H1 (cell line): ENCODE measurements around the gene MEF2D. TPM values are rescaled to one million over a fixed set of nuclear protein-coding genes. Genes with fewer than 3 reads are reported as not detected.

Source experiments
- CTCF ChIA-PET: fragments of 300-600 bp; sonication (Branson Sonifier 250); formaldehyde crosslinking; loops from one replicate; lab custom pipeline; 2021; ENCODE audit not compliant: partially characterized antibody; lab: Charles Lee
- POLR2A ChIA-PET: fragments of 300-600 bp; sonication (Branson Sonifier 250); formaldehyde crosslinking; loops from one replicate; lab custom pipeline; 2021; ENCODE audit warnings: inconsistent platforms; ENCODE audit not compliant: partially characterized antibody; lab: Charles Lee
- DNase-seq, 2 experiments: peaks; one replicate each; pipeline versions ENCODE4 v3.0.0 to v3.0.0-alpha.2; 2010 to 2022; ENCODE audit warnings: low spot score in 2 of 2, low read depth in 1 of 2, mixed read lengths in 1 of 2
- FAIRE-seq: peaks from 2 replicates; lab custom pipeline; 2011; peaks lifted over from hg19 to GRCh38; lab: Jason Lieb, UNC
- H2AFZ ChIP-seq: 2 replicates; pipeline ENCODE4 v1.8.1; 2012; ENCODE audit warnings: low read length, inconsistent platforms
- H2AK5ac ChIP-seq: 2 replicates; pipeline ENCODE4 v1.6.1; 2013; ENCODE audit warnings: low read depth, low read length
- H2BK120ac ChIP-seq: replicated peaks from 2 replicates; pipeline ENCODE3; 2013; ENCODE audit warnings: low read depth, low read length, inconsistent platforms
- H2BK12ac ChIP-seq: 2 replicates; pipeline ENCODE4 v1.6.1; 2013; ENCODE audit warnings: low read depth, low read length
- H2BK15ac ChIP-seq: 2 replicates; pipeline ENCODE4 v1.6.1; 2013; ENCODE audit warnings: low read length
- H2BK20ac ChIP-seq: 2 replicates; pipeline ENCODE4 v1.6.1; 2013; ENCODE audit warnings: low read length
- H2BK5ac ChIP-seq: 2 replicates; pipeline ENCODE4 v1.6.1; 2013; ENCODE audit warnings: low read depth, low read length
- H3K14ac ChIP-seq: 2 replicates; pipeline ENCODE4 v1.6.1; 2013; ENCODE audit warnings: inconsistent platforms; ENCODE audit not compliant: insufficient read length
- H3K18ac ChIP-seq: 2 replicates; pipeline ENCODE4 v1.6.1; 2013; ENCODE audit warnings: low read length; ENCODE audit errors: extremely low read depth
- H3K23ac ChIP-seq: 2 replicates; pipeline ENCODE4 v1.6.1; 2013; ENCODE audit warnings: inconsistent platforms; ENCODE audit not compliant: insufficient read length
- H3K23me2 ChIP-seq: 2 replicates; pipeline ENCODE4 v1.6.1; 2013; ENCODE audit warnings: low read depth, low read length
- H3K27ac ChIP-seq: 2 replicates; pipeline ENCODE4 v1.6.1; 2011; ENCODE audit warnings: low read depth, low read length, inconsistent platforms
- H3K27me3 ChIP-seq, 4 experiments: replicated peaks in 1 of 4; 1 replicate in 1 of 4; 2 replicates in 3 of 4; pipeline versions ENCODE4 v1.6.1 to v1.8.1; 2011 to 2013; ENCODE audit warnings: low read length in 3 of 4, mild to moderate bottlenecking in 3 of 4, inconsistent platforms in 2 of 4, mixed read lengths in 2 of 4, moderate library complexity in 1 of 4; ENCODE audit not compliant: control insufficient read depth in 3 of 4, insufficient read depth in 3 of 4; ENCODE audit errors: extremely low read depth in 1 of 4
- H3K36me3 ChIP-seq, 4 experiments: 2 replicates each; pipeline versions ENCODE4 v1.6.1 to v1.8.1; 2011 to 2013; ENCODE audit warnings: mild to moderate bottlenecking in 4 of 4, low read length in 3 of 4, moderate library complexity in 2 of 4, control low read depth in 1 of 4, inconsistent platforms in 1 of 4; ENCODE audit not compliant: insufficient read depth in 4 of 4, control insufficient read depth in 2 of 4
- H3K4ac ChIP-seq: replicated peaks from 2 replicates; pipeline ENCODE3; 2013; ENCODE audit warnings: low read length, low read depth, mixed read lengths, inconsistent platforms; ENCODE audit not compliant: insufficient read length
- H3K4me1 ChIP-seq, 4 experiments: replicated peaks in 1 of 4; 1 replicate in 1 of 4; 2 replicates in 3 of 4; pipeline versions ENCODE4 v1.6.1 to v1.8.1; 2011 to 2013; ENCODE audit warnings: low read length in 3 of 4, inconsistent platforms in 2 of 4, mixed read lengths in 1 of 4; ENCODE audit not compliant: insufficient read depth in 4 of 4, control insufficient read depth in 3 of 4
- H3K4me2 ChIP-seq, 2 experiments: 2 replicates each; pipeline versions ENCODE4 v1.6.1 to v1.8.1; 2011 to 2013; ENCODE audit warnings: low read depth in 2 of 2, low read length in 2 of 2, control low read depth in 1 of 2, inconsistent platforms in 1 of 2, mild to moderate bottlenecking in 1 of 2; ENCODE audit not compliant: insufficient read depth in 1 of 2
- H3K4me3 ChIP-seq, 4 experiments: fragments of 200-600, 300-600 bp in 1 of 4; sonication (generic), shearing (Covaris generic), sonication (Bioruptor Twin) in 1 of 4; 2 replicates each; pipeline versions ENCODE4 v1.5.1 to v1.8.1; 2011 to 2016; ENCODE audit warnings: low read length in 4 of 4, low read depth in 3 of 4, control low read depth in 2 of 4, inconsistent platforms in 2 of 4, mild to moderate bottlenecking in 2 of 4, mixed read lengths in 1 of 4, moderate library complexity in 1 of 4; ENCODE audit not compliant: insufficient read depth in 2 of 4; ENCODE audit errors: extremely low read depth in 1 of 4
- H3K56ac ChIP-seq: replicated peaks from 2 replicates; pipeline ENCODE3; 2013; ENCODE audit warnings: low read depth, mild to moderate bottlenecking, mixed read lengths, low read length, inconsistent platforms; ENCODE audit not compliant: insufficient read length
- H3K79me1 ChIP-seq: 2 replicates; pipeline ENCODE4 v1.6.1; 2013; ENCODE audit warnings: low read depth, low read length, control low read depth
- H3K79me2 ChIP-seq, 2 experiments: 2 replicates each; pipeline versions ENCODE4 v1.6.1 to v1.8.1; 2012 to 2013; ENCODE audit warnings: low read length in 2 of 2, mild to moderate bottlenecking in 2 of 2, inconsistent platforms in 1 of 2; ENCODE audit not compliant: insufficient read depth in 2 of 2, control insufficient read depth in 1 of 2
- H3K9ac ChIP-seq, 4 experiments: replicated peaks in 1 of 4; 1 replicate in 1 of 4; 2 replicates in 3 of 4; pipeline versions ENCODE4 v1.6.1 to v1.8.1; 2011 to 2013; ENCODE audit warnings: low read depth in 3 of 4, low read length in 3 of 4, control low read depth in 2 of 4, mild to moderate bottlenecking in 2 of 4, moderate library complexity in 2 of 4, inconsistent platforms in 1 of 4; ENCODE audit errors: extremely low read depth in 1 of 4
- H3K9me3 ChIP-seq, 2 experiments: 2 replicates each; pipeline versions ENCODE4 v1.6.1 to v1.8.1; 2012 to 2013; ENCODE audit warnings: mild to moderate bottlenecking in 2 of 2, moderate library complexity in 2 of 2, control low read depth in 1 of 2, inconsistent platforms in 1 of 2, low read depth in 1 of 2, low read length in 1 of 2, mixed read lengths in 1 of 2; ENCODE audit not compliant: insufficient read depth in 2 of 2
- H4K20me1 ChIP-seq, 2 experiments: replicated peaks in 1 of 2; 2 replicates each; pipeline versions ENCODE3 to v1.8.1; 2011 to 2013; ENCODE audit warnings: inconsistent platforms in 2 of 2, low read length in 2 of 2, mild to moderate bottlenecking in 1 of 2; ENCODE audit not compliant: insufficient read depth in 2 of 2, control insufficient read depth in 1 of 2
- H4K5ac ChIP-seq: 2 replicates; pipeline ENCODE4 v1.6.1; 2013; ENCODE audit warnings: low read length, low read depth, mixed read lengths, inconsistent platforms; ENCODE audit not compliant: insufficient read length
- H4K8ac ChIP-seq: 2 replicates; pipeline ENCODE4 v1.8.0; 2013; ENCODE audit warnings: mild to moderate bottlenecking, moderate library complexity, low read length, inconsistent platforms; ENCODE audit not compliant: insufficient read depth; ENCODE audit errors: extremely low read depth
- H4K91ac ChIP-seq: replicated peaks from 2 replicates; pipeline ENCODE3; 2013; ENCODE audit warnings: low read length, mixed read lengths, inconsistent platforms; ENCODE audit not compliant: insufficient read length
- BRCA1 ChIP-seq: IDR thresholded peaks from 2 replicates; pipeline ENCODE4 v1.6.1; 2012; ENCODE audit warnings: low read depth, low read length, improper control_type of control experiment
- CBX5 ChIP-seq: fragments of 300-800, 300-1000 bp; sonication (generic); IDR thresholded peaks from 2 replicates; pipeline ENCODE4 v1.7.1; 2016; ENCODE audit warnings: antibody characterized with exemption, low read length, low read depth
- CEBPB ChIP-seq: IDR thresholded peaks from 2 replicates; pipeline ENCODE4 v1.6.1; 2012; ENCODE audit warnings: low read depth, low read length
- CTBP2 ChIP-seq: IDR thresholded peaks from 2 replicates; pipeline ENCODE4 v1.7.0; 2011; ENCODE audit warnings: borderline replicate concordance, mild to moderate bottlenecking, moderate library complexity, mixed read lengths, low read length; ENCODE audit not compliant: insufficient read depth, insufficient read length
- JUND ChIP-seq: IDR thresholded peaks from 2 replicates; pipeline ENCODE4 v1.6.1; 2011; ENCODE audit warnings: mild to moderate bottlenecking, improper control_type of control experiment, low read length
- KDM1A ChIP-seq: fragments of 200-600, 300-600 bp; sonication (generic); IDR thresholded peaks from 2 replicates; pipeline ENCODE4 v1.7.1; 2016; ENCODE audit warnings: mild to moderate bottlenecking, low read length, borderline replicate concordance
- KDM4A ChIP-seq: IDR thresholded peaks from one replicate; pipeline ENCODE4 v1.7.1; 2012; ENCODE audit warnings: low read depth, mild to moderate bottlenecking, moderate library complexity, low read length, inconsistent platforms; ENCODE audit not compliant: severe bottlenecking
- KDM5A ChIP-seq: fragments of 200-600 bp; IDR thresholded peaks from 2 replicates; pipeline ENCODE4 v1.7.1; 2012; ENCODE audit warnings: mild to moderate bottlenecking, low read length, inconsistent platforms, mixed read lengths
- RNF2 ChIP-seq: fragments of 200-900, 300-1000 bp; sonication (generic); IDR thresholded peaks from 2 replicates; pipeline ENCODE4 v1.7.1; 2016; ENCODE audit warnings: borderline replicate concordance, low read depth, mild to moderate bottlenecking, antibody characterized with exemption, low read length; ENCODE audit not compliant: poor library complexity, severe bottlenecking; ENCODE audit errors: missing control alignments
- SAP30 ChIP-seq: fragments of 300-600 bp; sonication (generic); IDR thresholded peaks from 2 replicates; pipeline ENCODE4 v1.7.1; 2012; ENCODE audit warnings: low read length, moderate library complexity, mild to moderate bottlenecking, inconsistent platforms; ENCODE audit not compliant: insufficient read depth, insufficient replicate concordance
- SIN3A ChIP-seq, 2 experiments: IDR thresholded peaks in 1 of 2; conservative IDR thresholded peaks in 1 of 2; 2 replicates each; pipeline ENCODE4 v1.6.1; 2011 to 2012; ENCODE audit warnings: low read length in 2 of 2, improper control_type of control experiment in 1 of 2, low read depth in 1 of 2, mild to moderate bottlenecking in 1 of 2
- SIRT6 ChIP-seq: IDR thresholded peaks from one replicate; pipeline ENCODE4 v1.7.1; 2012; ENCODE audit warnings: low read length, inconsistent platforms
- SRF ChIP-seq: IDR thresholded peaks from 2 replicates; pipeline ENCODE4 v1.6.1; 2011; ENCODE audit warnings: mild to moderate bottlenecking, low read depth, low read length, moderate library complexity
- polyA plus RNA-seq, 7 experiments: library from polyadenylated mRNA; depleted of rRNA in 3 of 7; stranded (reverse) in 5 of 7; unstranded in 2 of 7; fragments of >200 nt in 5 of 7; fragments of 200-250 nt in 2 of 7; gene quantifications; 1 replicate in 5 of 7; 2 replicates in 1 of 7; 4 replicates in 1 of 7; pipeline versions ENCODE4 v1.2.1 to v1.2.3, GENCODE V29; 2011 to 2013; ENCODE audit warnings: missing spikeins in 2 of 7, mixed read lengths in 2 of 7
- total RNA-seq: library from RNA; stranded (reverse); fragmentation: NEBNext Ultra II Directional; extraction: Animal tissue kit (Norgen Biotek cat#: 25700); gene quantifications from 2 replicates; pipeline ENCODE4 v1.2.1, GENCODE V29; 2021

The MEF2D gene
- total and polyA plus RNA-seq, 2 of the 8 experiments (the other 6 are each of a cell fraction or from before 2014, with no cell fraction given) = 17.3 to 20.3 TPM

DNA sequence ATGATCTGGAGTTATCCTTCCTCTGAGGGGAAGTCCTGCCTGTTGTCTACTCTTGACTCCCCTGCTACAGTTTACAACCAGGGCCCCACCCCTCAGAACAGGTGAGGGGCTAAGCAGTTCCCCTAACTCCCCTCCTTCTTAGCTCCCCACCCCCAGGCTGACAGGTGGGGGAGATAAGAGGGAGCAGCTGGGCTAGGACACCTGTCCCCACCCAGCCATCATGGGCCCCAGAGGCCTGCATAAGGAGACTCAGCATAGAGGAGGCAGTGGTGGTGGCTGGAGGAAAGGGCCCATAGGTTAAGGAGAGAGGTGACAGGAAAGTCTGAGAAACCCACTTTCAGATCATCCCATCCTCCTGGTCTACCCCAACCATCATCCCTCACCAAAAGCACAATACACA lies 6.8 kb downstream of the MEF2D start:
- H3K79me2 ChIP-seq = peaks cover 12 to 90% of the 10 kb centered on the region in 2 experiments
- H4K20me1 ChIP-seq = peaks cover 2 to 12% of the 10 kb centered on the region in 2 experiments
- H2AFZ ChIP-seq = no peak overlapping the region
- H4K5ac ChIP-seq = no peak overlapping the region
- no peak for TF ChIP-seq KDM5A
- no peak for TF ChIP-seq CBX5
- no peak for TF ChIP-seq KDM1A
- no peak for TF ChIP-seq CTBP2
- no peak for TF ChIP-seq BRCA1
- no peak for TF ChIP-seq CEBPB
- TF ChIP-seq RNF2 = no peak
- TF ChIP-seq SAP30 = no peak
- TF ChIP-seq KDM4A = no peak
- no peak for TF ChIP-seq SIN3A (conservative IDR thresholded peaks at IDR 0.05 in 1 of 2, IDR thresholded peaks at IDR 0.05 in 1 of 2; ENCODE audit: low read depth in 1 of 2, low read length in 2 of 2)
- no peak for TF ChIP-seq SRF
- TF ChIP-seq JUND = no peak
- no peak for TF ChIP-seq SIRT6
- TF ChIP-seq, all 59 proteins: peak for 0
- no peak overlapping the region for H2BK20ac ChIP-seq
- H3K9me3 ChIP-seq = no peaks in the 10 kb centered on the region
- no peaks in the 10 kb centered on the region for H3K36me3 ChIP-seq
- no peak overlapping the region for H3K56ac ChIP-seq
- H2BK15ac ChIP-seq = no peak overlapping the region
- no peak overlapping the region for H3K18ac ChIP-seq
- H3K4me2 ChIP-seq = no peak overlapping the region
- H2BK12ac ChIP-seq = no peak overlapping the region
- no peak overlapping the region for H3K14ac ChIP-seq
- H2BK5ac ChIP-seq = 0 out of 2 replicates have a peak overlapping the region, but pooled peaks have one; percentile 66
- FAIRE-seq = no peak
- no peak overlapping the region for H3K9ac ChIP-seq
- no peak overlapping the region for H3K4ac ChIP-seq
- H3K4me3 ChIP-seq = no peak overlapping the region
- no peak overlapping the region for H3K23ac ChIP-seq
- H3K4me1 ChIP-seq = peaks cover 31 to 67% (median 49%) of the 10 kb centered on the region in 4 experiments
- H3K23me2 ChIP-seq = no peaks in the 10 kb centered on the region; the same call in 1 of the 2 replicates
- no peak overlapping the region for H4K8ac ChIP-seq
- H4K91ac ChIP-seq = no peak overlapping the region
- no peak for DNase-seq
- H2BK120ac ChIP-seq = no peak overlapping the region
- peak overlapping the region; percentile 90 for H2AK5ac ChIP-seq
- no peaks in the 10 kb centered on the region for H3K27me3 ChIP-seq
- H3K79me1 ChIP-seq = peaks cover 44% of the 10 kb centered on the region
- POLR2A ChIA-PET = interaction anchor here (1.7 to 16.1 kb wide), 2 partner anchors 9 to 98 kb away, joined by 6 to 166 read pairs; partner anchors contain the start of genes MEF2D and NAXE
- no peak overlapping the region for H3K27ac ChIP-seq
- CTCF ChIA-PET = interaction anchor here (0.6 to 17.4 kb wide), 5 partner anchors 8 to 134 kb away, joined by 3 to 236 read pairs (median 23); partner anchors contain the start of gene MEF2D
